Measurements from ENCODE around the gene ATP5MC2. TPM values are rescaled to one million over a fixed set of nuclear protein-coding genes. Genes with fewer than 3 reads are reported as not detected.
A peak's percentile ranks its signal among the peaks of the same experiment; 100 is the strongest.

The ATP5MC2 gene
- total and polyA plus RNA-seq, 10 donors = 231 to 526 (median 304) TPM

GRCh38 chr12:53674977-53675700 is 744 bp downstream of the ATP5MC2 start:
- 31 to 51% (median 38%) methylated on average over 8 of the region's 8 CpGs for WGBS, 5 donors
- peaks cover 0 to 19% (median 0%) of the 10 kb centered on the region in 7 donors for H3K27me3 ChIP-seq (replicated peaks in 1 of 7)
- no peak for DNase-seq
- peaks cover 14 to 71% (median 47%) of the 10 kb centered on the region in 6 donors for H3K4me1 ChIP-seq
- intact Hi-C loops (cut with DNase I; ENCODE audit: low total_unique reads) = no loop called here
- H3K4me3 ChIP-seq = peak overlapping the region; percentile 90 to 96 (median 94)
- peaks cover 0 to 42% (median 36%) of the 10 kb centered on the region in 6 donors for H3K36me3 ChIP-seq
- TF ChIP-seq POLR2A (IDR thresholded peaks at IDR 0.05) (no peak), CTCF (IDR thresholded peaks at IDR 0.05 in 8 of 11, conservative IDR thresholded peaks at IDR 0.05 in 3 of 11) (no peak), POLR2AphosphoS5 (IDR thresholded peaks at IDR 0.05) (no peak)
- H3K9me3 ChIP-seq = no peaks in the 10 kb centered on the region
- H3K27ac ChIP-seq = peak overlapping the region; percentile 78 to 94 (median 90)

GRCh38 chr12:53670971-53671370 is 4.9 kb downstream of the ATP5MC2 start:
- intact Hi-C loops (cut with DNase I; ENCODE audit: low total_unique reads) = no loop called here
- no peak overlapping the region for H3K27ac ChIP-seq
- no peak overlapping the region for H3K4me3 ChIP-seq
- no peaks in the 10 kb centered on the region for H3K27me3 ChIP-seq (replicated peaks in 1 of 7)
- no peak for DNase-seq
- peaks cover 4 to 57% (median 28%) of the 10 kb centered on the region in 6 donors for H3K4me1 ChIP-seq
- no peak for TF ChIP-seq POLR2AphosphoS5 (IDR thresholded peaks at IDR 0.05)
- TF ChIP-seq CTCF (IDR thresholded peaks at IDR 0.05 in 8 of 11, conservative IDR thresholded peaks at IDR 0.05 in 3 of 11) = no peak
- no peak for TF ChIP-seq POLR2A (IDR thresholded peaks at IDR 0.05)
- H3K36me3 ChIP-seq = peaks cover 0 to 84% (median 77%) of the 10 kb centered on the region in 6 donors
- H3K9me3 ChIP-seq = no peaks in the 10 kb centered on the region

DNA sequence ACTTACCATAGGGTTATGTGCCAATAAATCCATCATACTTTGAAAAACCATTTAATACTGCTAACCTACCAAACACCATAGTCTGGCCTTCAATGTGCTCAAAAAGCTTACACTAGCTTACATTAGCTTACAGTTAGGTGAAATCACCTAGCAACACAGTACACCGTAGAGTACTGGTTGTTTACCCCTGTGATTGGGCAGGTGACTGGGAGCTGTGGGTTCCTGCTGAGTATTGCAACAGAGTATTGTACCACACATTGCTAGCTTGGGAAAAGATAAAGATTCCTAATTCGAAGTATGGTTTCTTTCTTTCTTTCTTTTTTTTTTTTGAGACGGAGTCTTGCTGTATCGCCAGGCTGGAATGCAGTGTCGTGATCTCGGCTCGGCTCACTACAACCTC is 5.6 kb downstream of the ATP5MC2 start:
- H3K4me1 ChIP-seq = peaks cover 4 to 53% (median 26%) of the 10 kb centered on the region in 6 donors
- no peaks in the 10 kb centered on the region for H3K9me3 ChIP-seq
- WGBS, 5 donors = 90 to 97% (median 93%) methylated on average over 7 of the region's 7 CpGs
- no peak overlapping the region for H3K27ac ChIP-seq
- peaks cover 0 to 91% (median 84%) of the 10 kb centered on the region in 6 donors for H3K36me3 ChIP-seq
- no peak for DNase-seq
- intact Hi-C loops (cut with DNase I; ENCODE audit: low total_unique reads) = no loop called here
- H3K4me3 ChIP-seq = no peak overlapping the region
- H3K27me3 ChIP-seq (replicated peaks in 1 of 7) = no peaks in the 10 kb centered on the region
- TF ChIP-seq POLR2AphosphoS5 (IDR thresholded peaks at IDR 0.05) (no peak), POLR2A (IDR thresholded peaks at IDR 0.05) (no peak), CTCF (IDR thresholded peaks at IDR 0.05 in 8 of 11, conservative IDR thresholded peaks at IDR 0.05 in 3 of 11) (no peak)

GRCh38 chr12:53667080-53667479 is 8.8 kb downstream of the ATP5MC2 start:
- no peak for TF ChIP-seq POLR2AphosphoS5 (IDR thresholded peaks at IDR 0.05)
- TF ChIP-seq CTCF (IDR thresholded peaks at IDR 0.05 in 8 of 11, conservative IDR thresholded peaks at IDR 0.05 in 3 of 11) = no peak
- no peak for TF ChIP-seq POLR2A (IDR thresholded peaks at IDR 0.05)

More at GRCh38 chr12:53667080-53667479, 8.8 kb downstream of the ATP5MC2 start:
- H3K27ac ChIP-seq = no peak overlapping the region
- H3K4me3 ChIP-seq = no peak overlapping the region
- WGBS, 5 donors = 96 to 100% (median 97%) methylated on average over 2 of the region's 2 CpGs
- H3K4me1 ChIP-seq = peaks cover 0 to 22% (median 6%) of the 10 kb centered on the region in 6 donors
- intact Hi-C loops (cut with DNase I; ENCODE audit: low total_unique reads) = no loop called here
- H3K36me3 ChIP-seq = peaks cover 4 to 100% (median 95%) of the 10 kb centered on the region in 6 donors
- no peak for DNase-seq
- H3K27me3 ChIP-seq (replicated peaks in 1 of 7) = no peaks in the 10 kb centered on the region
- no peaks in the 10 kb centered on the region for H3K9me3 ChIP-seq
